ENCODE measurements around the gene GSTP1.

The GSTP1 gene

GRCh38 chr11:67632175-67632981 lies 48.8 kb downstream of the GSTP1 start:
- no peak for DNase-seq

- DNase-seq = no peak
Observed at GRCh38 chr11:67632982-67633755, 49.6 kb downstream of the GSTP1 start.

GRCh38 chr11:67633758-67634365 lies 50.2 kb downstream of the GSTP1 start:
- no peak for DNase-seq

DNA sequence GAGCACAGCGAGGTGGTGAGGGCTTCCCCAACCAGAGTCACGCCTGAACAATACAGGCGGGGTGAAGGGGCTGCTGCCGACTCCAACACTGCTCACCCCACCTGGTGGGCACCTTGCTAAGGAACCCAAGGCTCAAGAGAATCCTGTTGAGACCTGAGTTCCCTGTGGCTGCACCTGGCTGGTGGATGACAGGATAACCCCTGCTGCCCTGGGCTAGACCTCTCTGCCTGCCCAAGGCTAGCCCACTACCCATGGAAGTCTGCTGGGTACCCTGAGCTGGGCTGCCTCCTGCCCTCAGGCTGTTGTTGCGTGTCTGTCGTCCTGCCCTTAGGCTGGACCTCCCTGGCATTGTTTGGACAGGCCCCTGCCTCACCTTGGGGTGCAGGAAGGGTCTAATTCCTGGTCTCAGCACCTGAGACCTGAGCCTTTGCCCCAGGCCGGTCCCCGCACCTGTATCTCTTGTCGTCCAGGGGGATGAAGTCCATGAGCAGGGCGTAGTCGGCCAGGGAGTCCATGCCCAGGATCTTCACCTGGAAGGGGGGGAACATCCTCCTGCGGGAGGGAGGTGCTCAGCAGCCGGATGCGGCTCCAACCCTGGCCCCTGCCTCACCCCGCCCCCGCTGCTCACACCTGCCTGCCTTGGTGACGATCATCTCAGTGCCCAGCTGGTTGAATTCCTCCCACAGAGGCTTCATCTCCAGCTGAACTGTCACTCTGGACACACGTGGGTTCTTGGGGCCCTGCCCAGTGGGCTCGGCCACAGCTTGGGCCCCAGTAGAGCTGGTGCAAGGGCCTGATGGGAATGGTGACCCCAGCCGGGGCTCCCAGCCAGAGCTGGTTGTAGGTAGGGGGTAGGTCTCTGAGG lies 51.0 kb downstream of the GSTP1 start:
- no peak for DNase-seq

GRCh38 chr11:67635231-67635521 lies 51.6 kb downstream of the GSTP1 start:
- no peak for DNase-seq
